Measurements from ENCODE around the gene NOTO. TPM values are rescaled to one million over a fixed set of nuclear protein-coding genes. Genes with fewer than 3 reads are reported as not detected.
A peak's percentile ranks its signal among the peaks of the same experiment; 100 is the strongest.
"Not testable (repeated sequence)": the region's sequence is repeated elsewhere in the genome, so short reads cannot be mapped to it uniquely, and the experiment has no call there.

Gene NOTO
- not detected in 2 replicates for total RNA-seq (2014; rRNA removed; shearing (Covaris generic); ENCODE audit: low replicate concordance)

- no peak within 1 kb of the TSS for H2AFZ ChIP-seq (ENCODE audit: low read length)
- no peaks in the 10 kb centered on the region for H3K9me3 ChIP-seq (ENCODE audit: low read length)
- no peak within 1 kb of the TSS for H3K27ac ChIP-seq (ENCODE audit: low read length)
- no peak within 1 kb of the TSS for H3K4me3 ChIP-seq (ENCODE audit: low read length)
- no peak within 1 kb of the TSS for H3K9ac ChIP-seq (ENCODE audit: low read length)
- no peaks in the 10 kb centered on the region for H3K9me2 ChIP-seq (replicated peaks; ENCODE audit: insufficient read depth, low read length)
- no peak for DNase-seq
- no peaks in the 10 kb centered on the region for H3K4me1 ChIP-seq (ENCODE audit: low read length)
- no peak within 1 kb of the TSS for H3K4me2 ChIP-seq (ENCODE audit: low read depth, low read length, poor library complexity, severe bottlenecking)
- no peaks in the 10 kb centered on the region for H3K27me3 ChIP-seq (ENCODE audit: low read length)
- no peaks in the 10 kb centered on the region for H3K79me2 ChIP-seq (ENCODE audit: low read length)
- H4K20me1 ChIP-seq (ENCODE audit: insufficient read depth, low read depth, low read length): no peaks in the 10 kb centered on the region
- no peaks in the 10 kb centered on the region for H3K36me3 ChIP-seq (ENCODE audit: insufficient read depth, low read length)
Observed at GRCh38 chr2:73202156-73203054, at the start of gene NOTO. Gene NOTO, plus strand, starts transcription at chr2:73202574. Its CDS starts 93 bp downstream, at chr2:73202667.

GRCh38 chr2:73156539-73157124 lies 45.7 kb upstream of the NOTO start:
- Histone ChIP-seq H3K27ac (ENCODE audit: low read length) (no peak overlapping the region), H3K4me1 (ENCODE audit: low read length) (no peaks in the 10 kb centered on the region), H3K4me2 (ENCODE audit: low read depth, low read length, poor library complexity, severe bottlenecking) (no peak overlapping the region), H3K4me3 (ENCODE audit: low read length) (no peak overlapping the region), H3K27me3 (ENCODE audit: low read length) (no peaks in the 10 kb centered on the region), H2AFZ (ENCODE audit: low read length) (no peak overlapping the region), H3K79me2 (ENCODE audit: low read length) (no peaks in the 10 kb centered on the region), H3K36me3 (ENCODE audit: insufficient read depth, low read length) (no peaks in the 10 kb centered on the region), H3K9me2 (replicated peaks; ENCODE audit: insufficient read depth, low read length) (no peaks in the 10 kb centered on the region), H3K9me3 (ENCODE audit: low read length) (no peaks in the 10 kb centered on the region), H4K20me1 (ENCODE audit: insufficient read depth, low read depth, low read length) (no peaks in the 10 kb centered on the region), H3K9ac (ENCODE audit: low read length) (no peak overlapping the region)
- DNase-seq: no peak

- DNase-seq: no peak
- Histone ChIP-seq H3K9me3 (ENCODE audit: low read length) (no peaks in the 10 kb centered on the region), H3K36me3 (ENCODE audit: insufficient read depth, low read length) (no peaks in the 10 kb centered on the region), H3K4me1 (ENCODE audit: low read length) (no peaks in the 10 kb centered on the region), H3K9ac (ENCODE audit: low read length) (no peak overlapping the region), H3K4me2 (ENCODE audit: low read depth, low read length, poor library complexity, severe bottlenecking) (no peak overlapping the region), H3K27ac (ENCODE audit: low read length) (no peak overlapping the region), H3K27me3 (ENCODE audit: low read length) (no peaks in the 10 kb centered on the region), H3K4me3 (ENCODE audit: low read length) (no peak overlapping the region), H3K79me2 (ENCODE audit: low read length) (no peaks in the 10 kb centered on the region), H2AFZ (ENCODE audit: low read length) (no peak overlapping the region), H4K20me1 (ENCODE audit: insufficient read depth, low read depth, low read length) (no peaks in the 10 kb centered on the region), H3K9me2 (replicated peaks; ENCODE audit: insufficient read depth, low read length) (no peaks in the 10 kb centered on the region)
Observed at GRCh38 chr2:73162856-73163391, 39.5 kb upstream of the NOTO start.

GRCh38 chr2:73163483-73164367 lies 38.6 kb upstream of the NOTO start:
- DNase-seq: peak; percentile 89
- no peak overlapping the region for H3K4me2 ChIP-seq (ENCODE audit: low read depth, low read length, poor library complexity, severe bottlenecking)
- H3K9me3 ChIP-seq (ENCODE audit: low read length): no peaks in the 10 kb centered on the region
- H4K20me1 ChIP-seq (ENCODE audit: insufficient read depth, low read depth, low read length): no peaks in the 10 kb centered on the region
- H3K9ac ChIP-seq (ENCODE audit: low read length): no peak overlapping the region
- H2AFZ ChIP-seq (ENCODE audit: low read length): no peak overlapping the region
- no peak overlapping the region for H3K4me3 ChIP-seq (ENCODE audit: low read length)
- no peaks in the 10 kb centered on the region for H3K36me3 ChIP-seq (ENCODE audit: insufficient read depth, low read length)
- no peaks in the 10 kb centered on the region for H3K27me3 ChIP-seq (ENCODE audit: low read length)
- no peak overlapping the region for H3K27ac ChIP-seq (ENCODE audit: low read length)
- no peaks in the 10 kb centered on the region for H3K4me1 ChIP-seq (ENCODE audit: low read length)
- no peaks in the 10 kb centered on the region for H3K79me2 ChIP-seq (ENCODE audit: low read length)
- H3K9me2 ChIP-seq (replicated peaks; ENCODE audit: insufficient read depth, low read length): no peaks in the 10 kb centered on the region

- H3K4me1 ChIP-seq (ENCODE audit: low read length); H3K4me3 ChIP-seq (ENCODE audit: low read length); H3K27me3 ChIP-seq (ENCODE audit: low read length); H3K36me3 ChIP-seq (ENCODE audit: insufficient read depth, low read length); H4K20me1 ChIP-seq (ENCODE audit: insufficient read depth, low read depth, low read length); H3K27ac ChIP-seq (ENCODE audit: low read length); H3K79me2 ChIP-seq (ENCODE audit: low read length); H3K9ac ChIP-seq (ENCODE audit: low read length); H3K9me3 ChIP-seq (ENCODE audit: low read length); H2AFZ ChIP-seq (ENCODE audit: low read length); H3K4me2 ChIP-seq (ENCODE audit: low read depth, low read length, poor library complexity, severe bottlenecking); H3K9me2 ChIP-seq (replicated peaks; ENCODE audit: insufficient read depth, low read length); DNase-seq: not testable (repeated sequence)
Observed at GRCh38 chr2:73165978-73166377, 36.4 kb upstream of the NOTO start.

- H3K79me2 ChIP-seq (ENCODE audit: low read length); H3K4me2 ChIP-seq (ENCODE audit: low read depth, low read length, poor library complexity, severe bottlenecking); H4K20me1 ChIP-seq (ENCODE audit: insufficient read depth, low read depth, low read length); H3K9me2 ChIP-seq (replicated peaks; ENCODE audit: insufficient read depth, low read length); H3K27ac ChIP-seq (ENCODE audit: low read length); H3K27me3 ChIP-seq (ENCODE audit: low read length); DNase-seq; H3K4me3 ChIP-seq (ENCODE audit: low read length); H3K9ac ChIP-seq (ENCODE audit: low read length); H2AFZ ChIP-seq (ENCODE audit: low read length); H3K4me1 ChIP-seq (ENCODE audit: low read length); H3K36me3 ChIP-seq (ENCODE audit: insufficient read depth, low read length); H3K9me3 ChIP-seq (ENCODE audit: low read length): not testable (repeated sequence)
Observed at GRCh38 chr2:73166813-73167212, 35.6 kb upstream of the NOTO start.

- not testable (repeated sequence) for H3K4me3 ChIP-seq (ENCODE audit: low read length); H3K4me2 ChIP-seq (ENCODE audit: low read depth, low read length, poor library complexity, severe bottlenecking); H3K9me2 ChIP-seq (replicated peaks; ENCODE audit: insufficient read depth, low read length); H3K4me1 ChIP-seq (ENCODE audit: low read length); H3K27me3 ChIP-seq (ENCODE audit: low read length); DNase-seq; H3K27ac ChIP-seq (ENCODE audit: low read length); H3K79me2 ChIP-seq (ENCODE audit: low read length); H2AFZ ChIP-seq (ENCODE audit: low read length); H3K9ac ChIP-seq (ENCODE audit: low read length); H4K20me1 ChIP-seq (ENCODE audit: insufficient read depth, low read depth, low read length); H3K9me3 ChIP-seq (ENCODE audit: low read length); H3K36me3 ChIP-seq (ENCODE audit: insufficient read depth, low read length)
Observed at GRCh38 chr2:73168348-73168747, 34.0 kb upstream of the NOTO start.

- not testable (repeated sequence) for H3K4me2 ChIP-seq (ENCODE audit: low read depth, low read length, poor library complexity, severe bottlenecking); H3K9me3 ChIP-seq (ENCODE audit: low read length); DNase-seq; H4K20me1 ChIP-seq (ENCODE audit: insufficient read depth, low read depth, low read length); H3K79me2 ChIP-seq (ENCODE audit: low read length); H3K36me3 ChIP-seq (ENCODE audit: insufficient read depth, low read length); H3K27ac ChIP-seq (ENCODE audit: low read length); H3K9ac ChIP-seq (ENCODE audit: low read length); H2AFZ ChIP-seq (ENCODE audit: low read length); H3K4me3 ChIP-seq (ENCODE audit: low read length); H3K4me1 ChIP-seq (ENCODE audit: low read length); H3K27me3 ChIP-seq (ENCODE audit: low read length); H3K9me2 ChIP-seq (replicated peaks; ENCODE audit: insufficient read depth, low read length)
Observed at GRCh38 chr2:73170341-73170740, 32.0 kb upstream of the NOTO start.

Measured in Karpas-422 (cell line).